ENCODE results near the gene DDIAS.

The DDIAS gene

DNA sequence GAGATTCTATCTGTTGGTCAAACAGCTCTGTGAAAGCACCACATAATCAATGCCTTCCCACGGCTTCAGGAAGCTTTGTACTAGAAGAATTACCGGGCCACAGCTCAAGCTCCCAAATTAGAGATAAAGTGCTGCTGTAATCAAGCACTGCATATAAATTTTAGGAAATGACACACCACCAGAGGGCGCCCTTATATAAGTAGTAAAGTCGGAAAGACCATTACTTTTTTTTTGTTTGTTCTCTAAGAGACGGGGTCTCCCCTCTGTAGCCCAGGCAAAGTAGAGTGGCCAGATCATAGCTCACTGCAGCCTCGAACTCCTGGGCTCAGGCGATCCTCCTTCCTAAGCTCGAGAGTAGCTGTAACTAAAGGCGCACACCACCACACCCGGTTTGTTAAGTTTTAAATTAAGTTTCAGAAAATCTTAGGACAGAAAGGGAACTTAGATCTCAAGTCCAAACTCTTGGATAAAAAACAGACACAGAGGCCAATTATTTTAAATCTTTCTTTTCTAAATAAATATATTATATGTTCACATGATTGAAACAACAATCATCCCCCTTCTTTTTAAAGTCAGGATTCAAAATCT, 33.9 kb upstream of the DDIAS start:
- no peaks in the 10 kb centered on the region for H3K27me3 ChIP-seq (ENCODE audit: insufficient read depth, low read depth)
- peak overlapping the region; percentile 26; the same call in 1 of the 2 replicates for H2AFZ ChIP-seq (ENCODE audit: low read depth)
- no peak overlapping the region for H3K4me3 ChIP-seq (IDR thresholded peaks at IDR 0.05; ENCODE audit: insufficient read depth, low read depth, low read length)
- H3K4me2 ChIP-seq, result no peak overlapping the region; the same call in 1 of the 2 replicates
- H3K36me3 ChIP-seq (ENCODE audit: insufficient read depth), result no peaks in the 10 kb centered on the region
- no peak overlapping the region for H3K9ac ChIP-seq
- peaks cover 30% of the 10 kb centered on the region for H3K4me1 ChIP-seq (ENCODE audit: low read depth, poor library complexity, severe bottlenecking)
- TF ChIP-seq, protein P1, sequence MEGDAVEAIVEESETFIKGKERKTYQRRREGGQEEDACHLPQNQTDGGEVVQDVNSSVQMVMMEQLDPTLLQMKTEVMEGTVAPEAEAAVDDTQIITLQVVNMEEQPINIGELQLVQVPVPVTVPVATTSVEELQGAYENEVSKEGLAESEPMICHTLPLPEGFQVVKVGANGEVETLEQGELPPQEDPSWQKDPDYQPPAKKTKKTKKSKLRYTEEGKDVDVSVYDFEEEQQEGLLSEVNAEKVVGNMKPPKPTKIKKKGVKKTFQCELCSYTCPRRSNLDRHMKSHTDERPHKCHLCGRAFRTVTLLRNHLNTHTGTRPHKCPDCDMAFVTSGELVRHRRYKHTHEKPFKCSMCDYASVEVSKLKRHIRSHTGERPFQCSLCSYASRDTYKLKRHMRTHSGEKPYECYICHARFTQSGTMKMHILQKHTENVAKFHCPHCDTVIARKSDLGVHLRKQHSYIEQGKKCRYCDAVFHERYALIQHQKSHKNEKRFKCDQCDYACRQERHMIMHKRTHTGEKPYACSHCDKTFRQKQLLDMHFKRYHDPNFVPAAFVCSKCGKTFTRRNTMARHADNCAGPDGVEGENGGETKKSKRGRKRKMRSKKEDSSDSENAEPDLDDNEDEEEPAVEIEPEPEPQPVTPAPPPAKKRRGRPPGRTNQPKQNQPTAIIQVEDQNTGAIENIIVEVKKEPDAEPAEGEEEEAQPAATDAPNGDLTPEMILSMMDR (conservative IDR thresholded peaks at IDR 0.05; ENCODE audit: low read depth, low read length), result peak; percentile 96
- no peaks in the 10 kb centered on the region for H4K20me1 ChIP-seq (ENCODE audit: insufficient read depth)
- no peak overlapping the region for H3K27ac ChIP-seq
- no peaks in the 10 kb centered on the region for H3K79me2 ChIP-seq (ENCODE audit: insufficient read depth, low read depth)

DNA sequence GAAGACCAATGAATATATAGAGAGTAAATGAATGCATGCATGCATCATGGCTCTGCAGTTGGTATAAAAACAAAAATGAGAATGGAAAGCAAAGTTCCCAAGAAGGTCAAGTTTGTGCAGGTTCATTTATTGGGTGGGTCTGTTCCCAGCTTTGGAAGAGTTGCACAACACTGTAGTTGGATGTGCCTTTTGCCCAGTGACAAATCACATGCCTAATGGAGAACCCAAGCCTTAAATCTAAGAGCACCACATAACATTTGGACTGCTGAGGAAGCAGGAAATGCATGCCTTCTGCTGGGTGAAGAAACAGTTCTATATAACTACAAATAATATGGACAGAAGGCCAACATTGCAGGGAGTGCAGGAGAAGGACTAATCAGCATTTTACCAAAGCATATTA, 31.9 kb upstream of the DDIAS start:
- H3K4me2 ChIP-seq, result no peak overlapping the region
- no peak overlapping the region for H3K27ac ChIP-seq
- peaks cover 10% of the 10 kb centered on the region for H3K4me1 ChIP-seq (ENCODE audit: low read depth, poor library complexity, severe bottlenecking)
- TF ChIP-seq, protein P1 (conservative IDR thresholded peaks at IDR 0.05; ENCODE audit: low read depth, low read length), result no peak
- no peaks in the 10 kb centered on the region for H3K79me2 ChIP-seq (ENCODE audit: insufficient read depth, low read depth)
- H2AFZ ChIP-seq (ENCODE audit: low read depth), result no peak overlapping the region
- no peaks in the 10 kb centered on the region for H3K36me3 ChIP-seq (ENCODE audit: insufficient read depth)
- H3K27me3 ChIP-seq (ENCODE audit: insufficient read depth, low read depth), result no peaks in the 10 kb centered on the region
- H4K20me1 ChIP-seq (ENCODE audit: insufficient read depth), result no peaks in the 10 kb centered on the region
- H3K4me3 ChIP-seq (IDR thresholded peaks at IDR 0.05; ENCODE audit: insufficient read depth, low read depth, low read length), result no peak overlapping the region
- no peak overlapping the region for H3K9ac ChIP-seq

DNA sequence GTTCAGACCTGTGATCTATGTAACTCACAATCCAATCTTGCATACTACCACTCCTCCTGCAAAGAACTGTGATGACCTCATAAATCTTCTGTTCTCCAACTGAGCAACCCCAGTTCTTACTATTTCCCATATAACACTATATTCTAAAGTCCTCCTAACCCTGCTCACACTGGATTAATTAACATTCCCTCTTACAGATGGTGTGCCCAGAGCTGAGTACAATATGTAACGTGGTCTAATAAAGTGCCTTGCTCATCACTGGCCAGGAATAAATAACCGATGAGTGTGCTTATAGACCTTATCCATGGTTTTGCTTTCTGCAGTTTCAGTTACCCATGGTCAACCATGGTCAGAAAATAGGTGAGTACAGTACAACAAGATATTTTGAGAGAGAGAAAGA, 29.9 kb upstream of the DDIAS start:
- H3K4me2 ChIP-seq, result no peak overlapping the region
- no peak overlapping the region for H3K9ac ChIP-seq
- no peaks in the 10 kb centered on the region for H3K36me3 ChIP-seq (ENCODE audit: insufficient read depth)
- H3K4me3 ChIP-seq (IDR thresholded peaks at IDR 0.05; ENCODE audit: insufficient read depth, low read depth, low read length), result no peak overlapping the region
- H3K27me3 ChIP-seq (ENCODE audit: insufficient read depth, low read depth), result no peaks in the 10 kb centered on the region
- no peaks in the 10 kb centered on the region for H4K20me1 ChIP-seq (ENCODE audit: insufficient read depth)
- H2AFZ ChIP-seq (ENCODE audit: low read depth), result no peak overlapping the region
- H3K27ac ChIP-seq, result no peak overlapping the region
- TF ChIP-seq, protein P1 (conservative IDR thresholded peaks at IDR 0.05; ENCODE audit: low read depth, low read length), result no peak
- H3K79me2 ChIP-seq (ENCODE audit: insufficient read depth, low read depth), result no peaks in the 10 kb centered on the region
- H3K4me1 ChIP-seq (ENCODE audit: low read depth, poor library complexity, severe bottlenecking), result peaks cover 9% of the 10 kb centered on the region

DNA sequence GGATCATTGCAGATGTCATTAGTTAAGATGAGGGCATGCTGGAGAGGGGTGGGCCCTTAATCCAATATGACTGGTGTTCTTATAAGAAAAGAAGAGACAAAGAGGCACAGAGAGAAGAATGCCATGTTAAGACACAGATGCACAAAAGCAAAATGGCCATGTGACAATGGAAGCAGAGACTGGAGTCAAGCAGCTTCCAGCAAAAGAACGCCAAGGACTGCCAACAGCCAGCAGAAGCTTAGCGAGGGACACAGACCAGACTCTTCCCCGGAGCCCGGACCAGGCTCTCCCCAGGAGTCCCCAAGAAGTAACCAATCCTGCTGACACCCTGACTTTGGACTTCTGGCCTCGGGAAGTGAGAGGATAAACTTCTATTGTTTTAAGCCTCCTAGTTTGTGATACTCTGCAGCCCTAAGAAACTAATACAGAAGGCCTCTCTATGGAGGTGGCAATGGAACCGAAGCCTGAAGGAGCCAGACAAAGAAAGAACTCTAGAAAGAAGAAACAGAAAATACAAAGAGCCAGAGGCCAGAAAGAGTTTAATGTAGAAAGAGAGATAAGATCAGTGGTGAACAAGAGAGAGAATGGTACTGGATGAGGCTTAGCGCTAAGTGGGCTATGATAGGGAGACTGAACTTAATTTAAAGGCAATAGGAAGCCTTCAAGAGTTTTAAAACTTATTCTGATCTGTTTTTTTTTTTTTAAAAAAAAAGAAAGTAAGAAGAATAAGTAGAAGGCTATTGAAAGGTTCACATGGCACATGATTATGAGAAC, 29.0 kb upstream of the DDIAS start:
- no peaks in the 10 kb centered on the region for H3K36me3 ChIP-seq (ENCODE audit: insufficient read depth)
- no peaks in the 10 kb centered on the region for H4K20me1 ChIP-seq (ENCODE audit: insufficient read depth)
- no peak overlapping the region for H3K9ac ChIP-seq
- H3K4me3 ChIP-seq (IDR thresholded peaks at IDR 0.05; ENCODE audit: insufficient read depth, low read depth, low read length), result no peak overlapping the region
- no peak overlapping the region for H3K4me2 ChIP-seq
- no peak overlapping the region for H3K27ac ChIP-seq
- TF ChIP-seq, protein P1 (conservative IDR thresholded peaks at IDR 0.05; ENCODE audit: low read depth, low read length), result no peak
- peaks cover 4% of the 10 kb centered on the region for H3K4me1 ChIP-seq (ENCODE audit: low read depth, poor library complexity, severe bottlenecking)
- no peaks in the 10 kb centered on the region for H3K79me2 ChIP-seq (ENCODE audit: insufficient read depth, low read depth)
- no peak overlapping the region for H2AFZ ChIP-seq (ENCODE audit: low read depth)
- no peaks in the 10 kb centered on the region for H3K27me3 ChIP-seq (ENCODE audit: insufficient read depth, low read depth)
